ENCODE measurements around the gene METAP2.
A peak's percentile ranks its signal among the peaks of the same experiment; 100 is the strongest.
"Not testable (repeated sequence)": the region's sequence is repeated elsewhere in the genome, so short reads cannot be mapped to it uniquely, and the experiment has no call there.

Gene METAP2

GRCh38 chr12:95473884-95474659 is at the start of gene METAP2:
Gene METAP2 (plus strand): TSS chr12:95474152. CDS start chr12:95474180, 28 bp downstream.
- DNase-seq, result peak; percentile 94 to 95

- DNase-seq, result no peak
These were observed 49.5 kb upstream of the METAP2 start for GRCh38 chr12:95424271-95424994.

- DNase-seq, result no peak
These were observed 44.8 kb upstream of the METAP2 start for GRCh38 chr12:95429172-95429510.

- no peak for DNase-seq
These were observed 42.8 kb upstream of the METAP2 start for GRCh38 chr12:95431120-95431519.

- DNase-seq, result no peak
These were observed 38.6 kb upstream of the METAP2 start for GRCh38 chr12:95435355-95435754.

GRCh38 chr12:95437565-95437964 is 36.4 kb upstream of the METAP2 start:
- DNase-seq, result no peak

GRCh38 chr12:95439461-95440230 is 34.3 kb upstream of the METAP2 start:
- no peak for DNase-seq

GRCh38 chr12:95440401-95440800 is 33.6 kb upstream of the METAP2 start:
- DNase-seq, result no peak

- no peak for DNase-seq
These were observed 30.5 kb upstream of the METAP2 start for GRCh38 chr12:95443459-95443858.

GRCh38 chr12:95445099-95445498 is 28.9 kb upstream of the METAP2 start:
- not testable (repeated sequence) for DNase-seq

- no peak for DNase-seq
These were observed 28.0 kb upstream of the METAP2 start for GRCh38 chr12:95445884-95446505.

- no peak for DNase-seq
These were observed 27.4 kb upstream of the METAP2 start for GRCh38 chr12:95446506-95446900.

- DNase-seq, result not testable (repeated sequence)
These were observed 24.3 kb upstream of the METAP2 start for GRCh38 chr12:95449656-95450055.

GRCh38 chr12:95452501-95452900 is 21.5 kb upstream of the METAP2 start:
- not testable (repeated sequence) for DNase-seq

- DNase-seq, result not testable (repeated sequence)
These were observed 20.1 kb upstream of the METAP2 start for GRCh38 chr12:95453881-95454280.

GRCh38 chr12:95454780-95455215 is 19.2 kb upstream of the METAP2 start:
- not testable (repeated sequence) for DNase-seq

GRCh38 chr12:95457605-95458004 is 16.3 kb upstream of the METAP2 start:
- DNase-seq, result not testable (repeated sequence)

GRCh38 chr12:95458761-95459160 is 15.2 kb upstream of the METAP2 start:
- DNase-seq, result no peak

- no peak for DNase-seq
These were observed 14.6 kb upstream of the METAP2 start for GRCh38 chr12:95459310-95459709.

GRCh38 chr12:95460105-95460504 is 13.8 kb upstream of the METAP2 start:
- no peak for DNase-seq

- DNase-seq, result no peak
These were observed 13.1 kb upstream of the METAP2 start for GRCh38 chr12:95460896-95461295.

- no peak for DNase-seq
These were observed 11.9 kb upstream of the METAP2 start for GRCh38 chr12:95462081-95462480.

GRCh38 chr12:95462551-95462950 is 11.4 kb upstream of the METAP2 start:
- DNase-seq, result no peak
